T-helper 1 cell treated with Interleukin-12 subunit alpha and Interleukin-12 subunit beta and Interleukin-4 antibody, amounts not matched to agents 30 ng/mL and 1 ng/mL, for 36 hours (primary cell): ENCODE results near the gene CREB5. TPM values are rescaled to one million over a fixed set of nuclear protein-coding genes. Genes with fewer than 3 reads are reported as not detected.

Experiments
- intact Hi-C: fragments of 100-400 bp; cut with micrococcal nuclease; formaldehyde crosslinking; loops from one replicate; pipeline ENCODE4 v1.15.1; 2024
- total RNA-seq: library from RNA; stranded (reverse); gene quantifications from 2 replicates; pipeline ENCODE4 v1.2.3, GENCODE V29; 2022

CREB5 gene
- total RNA-seq, 1 donor from 2014 or later: not detected

DNA sequence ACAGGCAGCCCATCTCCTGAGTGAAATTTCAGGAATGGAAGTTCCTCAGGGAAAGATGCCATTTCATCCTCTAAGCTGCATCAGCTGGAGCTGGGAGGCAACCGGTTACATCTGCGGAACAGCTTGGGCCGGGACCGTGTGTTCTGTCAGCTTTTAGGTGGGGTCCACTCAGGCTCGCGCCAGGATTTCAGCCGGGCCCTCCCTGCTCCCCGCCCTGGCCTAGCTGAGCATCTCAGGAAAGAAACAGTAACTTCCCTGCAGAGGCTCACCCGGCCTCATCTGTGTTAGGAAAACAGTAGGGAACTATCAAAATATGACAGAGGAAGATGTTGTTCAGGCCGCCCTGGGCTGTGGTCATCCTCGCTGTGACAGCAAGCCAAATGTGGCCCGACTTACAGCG is 435.4 kb downstream of the CREB5 start:
- intact Hi-C loops: no loop called here

DNA sequence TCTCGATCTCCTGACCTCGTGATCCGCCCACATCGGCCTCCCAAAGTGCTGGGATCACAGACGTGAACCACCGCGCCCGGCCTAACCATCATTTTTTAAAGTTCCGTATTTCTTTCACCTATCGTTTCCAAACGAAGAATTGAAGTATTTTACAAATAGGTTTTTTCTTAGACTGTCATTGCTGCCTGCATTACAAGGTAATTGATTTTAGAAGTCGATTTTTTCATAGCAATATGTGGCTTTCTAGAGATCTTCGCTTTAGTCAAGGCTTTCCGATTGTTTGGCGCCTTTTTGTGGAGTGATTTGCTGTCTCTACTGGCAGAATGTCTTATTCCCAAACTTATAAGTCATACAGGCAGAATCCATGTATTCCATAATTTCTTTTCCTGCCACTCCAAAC is 436.6 kb downstream of the CREB5 start:
- intact Hi-C loops: no loop called here

DNA sequence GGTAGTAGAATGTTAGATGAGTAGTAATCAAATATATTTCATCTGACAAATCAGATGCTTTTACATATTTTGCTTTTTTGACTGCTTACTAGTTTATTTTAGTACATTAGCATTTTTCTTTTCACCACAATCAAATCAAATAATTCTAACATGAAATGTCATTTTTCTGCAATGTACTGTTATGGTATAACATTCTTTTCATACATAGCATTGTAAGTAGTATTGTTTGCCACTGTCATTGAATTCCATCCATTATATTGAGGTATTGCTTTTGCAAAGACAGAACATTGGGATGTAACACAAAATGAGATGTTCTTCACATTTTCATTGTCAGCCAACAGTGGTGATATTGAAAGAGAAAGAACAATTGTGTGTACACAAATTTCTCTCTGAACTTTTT is 438.4 kb downstream of the CREB5 start:
- intact Hi-C loops: no loop called here

DNA sequence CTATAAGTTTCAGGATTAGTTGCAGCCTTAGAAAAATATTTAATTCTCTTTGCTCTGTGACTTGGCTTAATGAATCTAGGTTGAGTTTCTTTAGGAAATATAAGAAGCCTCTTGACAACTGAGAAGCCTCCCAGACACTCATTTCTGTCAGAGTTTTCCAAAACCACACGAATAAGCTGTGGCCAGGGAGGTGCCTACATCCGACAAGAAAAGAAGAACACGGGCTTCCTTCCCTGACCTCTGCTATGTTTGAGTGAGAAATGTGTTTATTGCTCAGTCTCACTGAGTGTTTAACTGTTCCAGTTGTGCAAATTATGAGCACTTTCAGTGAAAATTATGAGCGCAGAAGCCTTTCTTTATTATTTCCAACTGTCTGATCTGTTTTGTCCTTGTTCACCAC is 440.8 kb downstream of the CREB5 start:
- intact Hi-C loops: loop anchor here (2.0 kb wide), 1 partner anchor 1656 kb away; no protein-coding TSS in a partner anchor

DNA sequence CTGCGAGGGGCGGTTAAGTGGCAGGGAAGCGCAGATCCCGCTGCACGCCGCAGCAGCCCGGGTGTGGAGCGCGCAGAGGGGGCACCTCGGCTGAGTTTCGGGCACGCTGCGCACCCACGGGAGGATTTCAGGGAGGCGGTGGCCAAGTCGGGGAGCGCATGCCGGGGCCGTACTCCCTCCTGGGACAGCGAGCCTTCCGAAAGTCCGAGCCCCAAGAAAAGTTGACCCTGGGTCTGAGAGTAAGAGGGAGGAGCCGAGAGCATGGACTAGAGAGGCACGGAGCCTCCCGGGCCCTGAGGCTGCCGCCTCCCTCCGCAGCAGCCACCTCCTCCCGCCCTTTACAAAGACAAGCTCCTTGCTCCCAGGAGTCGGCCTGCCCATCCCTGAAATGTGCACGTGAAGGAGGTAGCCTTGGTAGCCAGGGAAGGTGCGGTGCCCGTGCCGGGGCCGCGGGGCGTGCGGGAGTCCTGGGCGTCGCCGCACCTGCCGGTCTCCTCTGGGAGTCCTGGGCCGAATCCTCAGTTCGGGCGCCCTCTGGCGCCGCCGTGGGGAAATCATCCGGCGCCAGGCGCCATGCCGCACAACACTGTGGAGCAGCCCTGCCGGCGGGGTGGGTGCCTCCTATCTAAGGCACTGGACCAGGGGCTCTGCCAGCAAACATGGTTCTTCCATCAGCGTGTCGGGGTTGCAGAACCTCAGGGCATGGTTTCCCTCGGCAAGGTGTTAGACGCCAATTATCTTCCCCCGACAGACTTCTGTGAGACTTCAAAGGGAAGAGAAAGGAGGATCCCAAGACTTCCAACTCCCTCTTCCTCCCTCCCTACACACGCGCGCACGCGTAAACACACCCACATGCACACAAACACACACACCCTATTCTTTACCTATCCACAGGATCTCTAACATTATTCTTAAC is 441.8 kb downstream of the CREB5 start:
- intact Hi-C loops: loop anchor here (1.0 to 2.0 kb wide), 3 partner anchors 465 to 1657 kb away; no protein-coding TSS in a partner anchor

DNA sequence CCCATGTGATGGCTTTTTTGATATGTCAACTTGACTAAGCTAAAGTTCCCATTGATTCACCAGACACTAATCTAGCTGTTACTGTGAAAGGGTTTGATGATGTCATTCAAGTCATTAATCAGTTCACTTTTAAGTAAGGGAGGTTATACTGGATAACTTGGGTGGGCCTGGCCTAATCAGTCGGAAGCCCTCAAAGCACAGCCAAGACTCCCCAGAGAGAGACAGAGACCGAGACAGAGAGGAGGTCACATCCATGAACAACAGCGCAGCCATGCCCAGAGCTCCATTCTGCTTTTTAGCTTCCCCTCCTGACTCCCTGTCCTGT is 442.4 kb downstream of the CREB5 start:
- intact Hi-C loops: loop anchor here (1.0 kb wide), 2 partner anchors 465 to 554 kb away; no protein-coding TSS in a partner anchor

DNA sequence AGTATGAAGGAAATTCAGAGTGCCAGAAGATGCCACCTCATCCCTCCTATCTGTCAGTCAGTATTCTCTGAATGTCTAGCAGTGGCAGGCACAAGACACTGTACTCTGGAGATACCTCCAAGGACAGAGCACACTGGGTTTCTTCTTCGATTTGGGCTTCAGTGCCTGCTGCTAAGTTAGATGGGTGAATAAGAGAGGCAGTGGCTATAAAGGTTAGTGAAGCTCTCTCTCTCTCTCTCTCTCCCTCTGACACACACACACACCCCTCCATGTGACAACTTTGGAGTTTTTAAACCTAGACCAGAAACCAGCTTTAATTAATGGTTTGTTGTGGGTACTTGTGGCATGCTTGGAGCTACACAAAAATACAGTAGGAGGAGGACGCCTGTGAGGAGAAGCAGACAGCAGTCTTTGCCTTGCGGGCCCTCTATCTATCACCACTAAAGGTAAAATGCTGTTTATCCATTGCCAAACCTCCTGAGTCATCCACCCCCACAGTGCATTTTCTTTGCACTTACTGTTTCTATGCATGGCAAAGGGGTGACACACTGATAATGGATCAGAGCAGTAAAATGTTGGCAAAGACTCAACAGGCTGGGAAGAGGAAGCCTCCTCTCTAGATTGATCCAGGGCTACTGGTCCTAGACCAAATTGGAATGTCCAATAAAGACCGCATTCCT is 443.4 kb downstream of the CREB5 start:
- intact Hi-C loops: no loop called here

DNA sequence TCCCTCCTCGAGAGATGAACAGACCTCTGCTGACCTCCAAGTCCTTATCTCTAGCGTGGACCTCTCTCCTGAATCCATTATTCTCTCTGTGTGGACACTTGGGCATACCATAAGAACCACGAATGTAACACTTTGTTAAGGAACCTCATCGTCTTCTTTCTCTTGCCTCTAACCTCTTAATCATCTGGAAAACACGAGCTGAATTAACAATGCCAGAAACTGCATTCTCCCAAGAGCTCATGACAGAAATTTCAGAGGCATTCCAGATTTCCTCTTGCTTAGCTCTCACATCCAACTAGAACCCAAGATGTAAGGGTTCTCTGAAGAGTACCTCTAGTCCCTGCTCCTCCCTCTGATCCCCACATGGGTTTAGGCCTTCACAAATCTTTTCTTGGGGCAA is 444.3 kb downstream of the CREB5 start:
- intact Hi-C loops: no loop called here

DNA sequence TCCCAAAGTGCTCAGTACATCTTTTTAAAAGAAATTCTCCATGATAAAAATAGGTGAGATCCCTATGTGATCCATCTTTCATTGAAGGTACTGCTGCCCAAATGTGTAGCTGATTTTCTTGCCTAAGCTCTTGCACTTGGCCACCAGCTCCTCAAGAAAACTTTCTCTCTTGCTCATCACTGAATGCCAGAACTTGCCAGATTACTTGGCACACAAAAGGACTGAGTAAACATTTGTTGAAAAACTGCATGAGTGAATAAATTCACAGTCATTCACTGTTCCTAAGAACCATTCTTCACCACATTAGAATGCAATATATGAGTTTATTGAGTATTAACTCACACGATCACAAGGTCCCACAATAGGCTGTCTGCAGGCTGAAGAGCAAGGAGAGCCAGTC is 445.9 kb downstream of the CREB5 start:
- intact Hi-C loops: no loop called here

DNA sequence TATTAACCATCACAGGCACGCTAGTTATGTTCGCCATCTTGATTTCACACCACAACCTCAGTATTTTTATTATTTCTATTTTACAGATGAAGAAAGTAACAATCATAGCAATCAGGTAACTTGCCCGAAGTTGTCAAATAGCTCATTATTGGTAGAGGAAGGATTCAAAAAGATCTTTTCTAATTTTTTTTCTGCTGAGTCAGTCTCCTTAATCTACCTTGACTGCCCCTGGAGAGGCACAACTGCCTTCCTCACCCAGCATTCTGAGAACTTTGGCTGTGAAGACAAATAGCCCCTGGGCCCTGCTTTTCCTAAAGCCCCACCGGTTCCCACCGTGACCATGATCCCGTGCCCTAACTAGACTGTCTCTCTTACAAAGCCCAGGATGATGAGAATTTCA is 446.6 kb downstream of the CREB5 start:
- intact Hi-C loops: no loop called here

DNA sequence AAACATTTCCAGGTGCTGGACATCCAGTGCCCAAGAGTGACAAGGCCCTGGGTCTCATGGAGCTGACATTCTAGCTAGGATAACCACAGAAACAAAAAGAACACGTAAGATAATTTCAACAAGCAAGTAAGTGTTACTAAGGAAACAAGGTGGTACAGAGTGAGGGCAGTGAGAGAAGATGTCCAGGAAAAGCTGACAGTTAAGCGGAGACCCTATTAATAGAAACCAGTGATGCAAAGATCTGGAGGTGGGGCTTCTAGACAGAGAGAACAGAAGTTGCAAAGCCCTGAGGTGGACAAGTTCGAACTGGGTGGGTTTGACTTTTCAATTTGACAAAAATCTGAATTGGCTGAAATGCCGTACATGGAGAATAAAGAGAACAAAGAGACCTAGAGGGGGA is 449.5 kb downstream of the CREB5 start:
- intact Hi-C loops: no loop called here

DNA sequence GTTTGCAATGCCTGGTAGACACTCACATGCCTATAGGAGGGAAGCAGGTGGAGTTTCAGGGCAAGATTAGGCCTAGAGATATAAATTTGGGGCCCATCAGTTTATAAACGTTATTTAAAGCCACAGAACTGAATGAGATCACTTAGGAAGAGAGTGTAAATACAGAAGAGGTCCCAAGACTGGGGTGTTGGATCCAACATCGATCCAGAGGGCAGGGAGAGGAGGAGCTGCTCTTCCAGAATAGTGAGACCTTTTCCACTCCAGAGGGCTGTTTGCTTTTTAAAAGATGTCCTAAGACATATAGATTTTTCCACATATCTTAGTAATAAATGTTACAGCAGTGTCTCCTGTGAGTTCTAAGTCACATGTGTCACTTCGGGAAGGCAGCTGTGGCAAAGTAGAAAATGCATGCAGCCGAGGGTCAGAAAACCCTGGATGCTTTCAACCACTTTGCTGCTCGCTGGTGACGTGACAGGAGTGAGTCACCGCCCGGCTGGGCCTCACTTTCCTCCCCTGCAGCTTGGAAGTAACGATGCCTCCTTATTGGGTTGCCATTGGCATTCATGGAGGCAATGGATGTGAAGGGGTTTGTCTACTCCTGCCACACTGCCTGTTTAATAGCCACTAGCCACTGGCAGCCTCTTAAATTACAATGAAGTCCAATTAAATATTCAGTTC is 450.4 kb downstream of the CREB5 start:
- intact Hi-C loops: no loop called here

DNA sequence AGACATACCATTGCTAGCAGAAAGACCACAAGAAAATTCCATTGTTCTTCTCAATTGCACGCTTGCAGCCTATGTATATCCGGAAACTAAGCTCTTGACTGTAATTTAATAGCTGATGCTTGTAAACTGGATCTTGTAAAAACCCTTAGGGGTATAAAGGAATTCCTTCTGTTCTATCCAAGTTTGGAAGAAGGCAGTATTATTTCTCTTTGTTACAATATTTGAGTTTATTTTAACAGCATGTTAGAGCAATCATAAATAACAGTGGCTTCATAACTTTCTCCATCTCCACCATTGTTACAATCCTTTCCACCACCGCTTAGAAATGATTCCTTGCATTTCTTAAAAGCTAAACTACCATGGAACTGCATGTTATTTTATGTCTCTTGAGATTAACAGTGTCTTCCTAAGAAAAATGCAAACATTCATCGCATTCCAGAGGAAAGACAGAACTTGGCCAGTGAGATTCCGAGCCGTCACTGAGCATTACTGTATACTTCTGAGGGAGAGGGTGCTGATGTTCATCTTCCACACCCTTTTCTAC is 453.4 kb downstream of the CREB5 start:
- intact Hi-C loops: no loop called here

DNA sequence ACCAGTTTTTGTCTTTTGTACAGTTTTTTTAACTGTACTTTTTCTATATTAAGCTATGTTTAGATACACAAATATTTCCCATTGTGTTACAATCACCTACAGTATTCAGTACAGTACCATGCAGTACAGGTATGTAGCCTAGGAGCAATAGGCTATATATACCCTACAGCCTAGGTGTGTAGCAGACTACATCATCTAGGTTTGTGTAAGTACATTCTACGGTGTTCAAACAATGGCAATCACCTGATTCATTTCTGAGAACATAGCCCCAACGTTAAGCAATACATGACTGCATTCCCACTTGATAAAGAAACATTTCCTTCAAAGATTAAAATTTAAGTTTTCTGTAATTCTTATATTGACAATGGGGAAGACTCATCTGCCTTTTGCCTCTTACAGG is 456.4 kb downstream of the CREB5 start:
- intact Hi-C loops: no loop called here

DNA sequence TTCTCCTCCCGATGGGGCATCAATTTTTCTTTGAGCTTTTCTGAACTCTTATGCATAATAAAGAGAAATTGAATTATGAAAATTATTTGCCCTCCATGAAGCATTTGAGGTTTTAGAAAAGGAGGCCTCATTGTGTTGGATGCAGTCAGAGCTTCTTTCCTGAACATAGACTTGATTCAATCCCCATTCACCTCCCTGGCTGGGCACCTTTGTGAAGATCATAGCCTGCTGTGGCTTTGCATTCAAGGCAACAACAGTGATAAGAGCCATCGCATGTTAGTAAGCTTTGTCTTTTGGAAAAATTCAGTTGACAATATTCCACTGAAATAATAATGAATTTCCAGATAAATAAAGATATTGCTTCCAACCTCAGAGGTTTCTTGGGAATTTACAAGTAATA is 458.8 kb downstream of the CREB5 start:
- intact Hi-C loops: no loop called here

DNA sequence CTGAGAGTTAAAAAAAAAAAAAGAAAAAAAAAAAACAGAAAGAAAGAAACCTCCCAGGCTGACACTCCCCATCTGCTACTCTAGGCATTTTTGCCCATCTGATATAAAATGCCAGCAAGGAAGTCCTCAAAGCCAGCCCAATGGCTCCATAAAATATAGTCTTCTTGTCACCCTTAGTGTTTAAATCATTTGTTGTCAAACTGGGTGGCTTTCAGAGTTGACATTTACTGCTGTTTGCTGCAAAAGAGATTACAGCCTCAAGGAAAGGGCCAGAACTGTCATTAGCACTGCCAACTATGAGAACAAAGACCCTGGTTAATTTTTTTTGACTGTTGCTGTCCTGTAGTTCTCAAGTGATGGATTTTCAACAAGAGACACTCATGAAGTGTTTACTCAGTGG is 459.3 kb downstream of the CREB5 start:
- intact Hi-C loops: no loop called here

DNA sequence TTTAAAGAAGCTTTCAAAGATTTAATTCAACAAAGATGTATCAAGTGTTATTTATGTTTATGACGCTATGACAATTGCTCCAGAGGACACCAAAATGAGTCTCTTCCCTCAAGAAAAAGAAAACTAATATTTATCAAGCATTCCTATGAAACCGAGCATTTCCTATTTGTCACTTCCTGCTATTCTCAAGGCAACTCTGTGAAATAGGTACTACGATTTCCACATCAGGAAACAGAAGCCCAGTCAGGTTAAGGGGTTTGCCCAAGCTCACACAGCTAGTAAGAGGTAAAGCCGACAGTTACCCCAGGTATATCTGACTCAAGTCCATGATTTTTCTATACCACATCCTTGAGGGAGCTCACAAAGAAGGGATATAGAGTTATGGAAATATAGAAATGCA is 459.9 kb downstream of the CREB5 start:
- intact Hi-C loops: no loop called here

DNA sequence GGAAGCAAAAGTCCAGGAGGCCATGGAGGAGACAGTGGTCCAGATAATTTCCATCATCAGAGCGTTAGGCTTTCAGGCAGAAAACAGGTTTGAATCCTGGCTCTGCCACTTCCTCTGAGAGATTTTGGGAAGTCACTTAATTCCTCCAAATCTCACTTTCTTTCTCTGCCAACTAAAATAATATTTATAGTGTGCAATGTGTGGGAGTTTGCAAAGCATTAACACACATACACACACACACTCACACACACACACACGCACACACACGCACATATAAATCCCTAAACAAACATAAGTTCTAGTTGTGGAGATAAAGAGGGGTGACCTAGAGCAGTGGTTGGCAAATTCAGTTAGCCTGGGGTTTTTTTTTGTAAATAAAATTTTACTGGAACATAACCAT is 461.0 kb downstream of the CREB5 start:
- intact Hi-C loops: no loop called here

DNA sequence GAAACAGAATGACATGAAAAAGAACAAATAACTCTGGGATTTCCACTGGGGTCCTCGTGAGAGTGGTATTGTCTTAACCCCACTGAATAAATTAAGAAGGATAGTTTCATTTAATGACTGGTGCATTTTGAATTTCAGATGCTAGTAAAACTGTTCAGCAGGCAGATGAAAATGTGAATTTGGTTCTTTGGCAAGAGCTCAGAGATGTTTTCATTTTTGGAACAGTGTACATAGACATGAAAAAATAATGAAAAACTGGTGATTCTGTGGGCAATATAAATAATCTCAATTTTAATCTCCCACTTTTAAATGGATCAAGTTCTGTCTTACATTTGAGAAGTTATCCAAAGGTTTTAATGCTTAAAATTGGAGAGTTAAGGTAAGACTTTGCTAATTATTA is 461.7 kb downstream of the CREB5 start:
- intact Hi-C loops: no loop called here
